ENCODE results near the gene ADAM10. TPM values are rescaled to one million over a fixed set of nuclear protein-coding genes. Genes with fewer than 3 reads are reported as not detected.

ADAM10 gene
- total RNA-seq, 6 donors from 2014 or later: 64.5 to 139 (median 93.5) TPM

GRCh38 chr15:58697220-58697619 is 52.3 kb downstream of the ADAM10 start:
- peak in 1 of 2 donors; percentile 69 for ATAC-seq (ENCODE audit: low FRiP score in 2 of 2)

GRCh38 chr15:58696738-58697137 is 52.8 kb downstream of the ADAM10 start:
- no peak overlapping the region for H3K4me3 ChIP-seq
- peaks cover 0 to 11% (median 0%) of the 10 kb centered on the region in 4 donors for H3K9me3 ChIP-seq
- H3K27me3 ChIP-seq: no peaks in the 10 kb centered on the region
- H3K36me3 ChIP-seq: peaks cover 0 to 4% (median 0%) of the 10 kb centered on the region in 4 donors
- 91 to 100% methylated on average over 5 to 6 of the region's 6 CpGs for WGBS, 2 donors
- TF ChIP-seq EP300 (IDR thresholded peaks at IDR 0.05) (no peak), CTCF (IDR thresholded peaks at IDR 0.05) (no peak), POLR2A (IDR thresholded peaks at IDR 0.05) (no peak), POLR2AphosphoS5 (IDR thresholded peaks at IDR 0.05) (no peak)
- DNase-seq (no peak), ATAC-seq (ENCODE audit: low FRiP score in 2 of 2) (peak in 1 of 2 donors; percentile 43)
- peaks cover 0 to 15% (median 9%) of the 10 kb centered on the region in 4 donors for H3K4me1 ChIP-seq
- H3K27ac ChIP-seq: no peak overlapping the region

More at GRCh38 chr15:58697220-58697619, 52.3 kb downstream of the ADAM10 start:
- WGBS, 2 donors: 89 to 90% methylated on average over 2 of the region's 2 CpGs
- DNase-seq: no peak
- peaks cover 0 to 15% (median 9%) of the 10 kb centered on the region in 4 donors for H3K4me1 ChIP-seq
- no peaks in the 10 kb centered on the region for H3K27me3 ChIP-seq
- peaks cover 0 to 11% (median 0%) of the 10 kb centered on the region in 4 donors for H3K9me3 ChIP-seq
- H3K4me3 ChIP-seq: no peak overlapping the region
- H3K27ac ChIP-seq: no peak overlapping the region
- no peak for TF ChIP-seq POLR2A (IDR thresholded peaks at IDR 0.05)
- no peak for TF ChIP-seq EP300 (IDR thresholded peaks at IDR 0.05)
- no peak for TF ChIP-seq CTCF (IDR thresholded peaks at IDR 0.05)
- TF ChIP-seq POLR2AphosphoS5 (IDR thresholded peaks at IDR 0.05): no peak
- H3K36me3 ChIP-seq: peaks cover 0 to 6% (median 0%) of the 10 kb centered on the region in 4 donors

- Histone ChIP-seq H3K27me3 (no peaks in the 10 kb centered on the region), H3K27ac (peak overlapping the region in 3 of 4 donors; percentile 6 to 23 (median 15)), H3K9me3 (peaks cover 0 to 10% (median 0%) of the 10 kb centered on the region in 4 donors), H3K36me3 (no peaks in the 10 kb centered on the region), H3K4me3 (no peak overlapping the region), H3K4me1 (peaks cover 0 to 15% (median 9%) of the 10 kb centered on the region in 4 donors)
- 41 to 49% methylated on average over 3 of the region's 3 CpGs for WGBS, 2 donors
- TF ChIP-seq POLR2A (IDR thresholded peaks at IDR 0.05) (no peak), POLR2AphosphoS5 (IDR thresholded peaks at IDR 0.05) (no peak), CTCF (IDR thresholded peaks at IDR 0.05) (no peak), EP300 (IDR thresholded peaks at IDR 0.05) (no peak)
- no peak for ATAC-seq (ENCODE audit: low FRiP score in 2 of 2)
- no peak for DNase-seq
These were observed 54.7 kb downstream of the ADAM10 start for GRCh38 chr15:58694641-58695398.

GRCh38 chr15:58690703-58691102 is 58.8 kb downstream of the ADAM10 start:
- TF ChIP-seq POLR2A (IDR thresholded peaks at IDR 0.05) (no peak), EP300 (IDR thresholded peaks at IDR 0.05) (no peak), POLR2AphosphoS5 (IDR thresholded peaks at IDR 0.05) (no peak), CTCF (IDR thresholded peaks at IDR 0.05) (no peak)
- ATAC-seq (ENCODE audit: low FRiP score in 2 of 2) (no peak), DNase-seq (no peak)
- Histone ChIP-seq H3K9me3 (no peaks in the 10 kb centered on the region), H3K27ac (no peak overlapping the region), H3K36me3 (no peaks in the 10 kb centered on the region), H3K4me3 (no peak overlapping the region), H3K4me1 (peaks cover 5 to 16% (median 9%) of the 10 kb centered on the region in 4 donors), H3K27me3 (no peaks in the 10 kb centered on the region)
- 83 to 92% methylated on average over 3 of the region's 3 CpGs for WGBS, 2 donors
